EL (cell line): ENCODE measurements around the gene SMIM9.

Source experiments
- DNase-seq: peaks from one replicate; pipeline ENCODE4 v3.0.0-alpha.2; 2016

Gene SMIM9

GRCh38 chrX:154813801-154814200, 20.7 kb downstream of the SMIM9 start:
- no peak for DNase-seq

- DNase-seq = no peak
Observed at GRCh38 chrX:154812341-154813101, 21.9 kb downstream of the SMIM9 start.

- peak; percentile 4 for DNase-seq
Observed at GRCh38 chrX:154809939-154810665, 24.4 kb downstream of the SMIM9 start.

DNA sequence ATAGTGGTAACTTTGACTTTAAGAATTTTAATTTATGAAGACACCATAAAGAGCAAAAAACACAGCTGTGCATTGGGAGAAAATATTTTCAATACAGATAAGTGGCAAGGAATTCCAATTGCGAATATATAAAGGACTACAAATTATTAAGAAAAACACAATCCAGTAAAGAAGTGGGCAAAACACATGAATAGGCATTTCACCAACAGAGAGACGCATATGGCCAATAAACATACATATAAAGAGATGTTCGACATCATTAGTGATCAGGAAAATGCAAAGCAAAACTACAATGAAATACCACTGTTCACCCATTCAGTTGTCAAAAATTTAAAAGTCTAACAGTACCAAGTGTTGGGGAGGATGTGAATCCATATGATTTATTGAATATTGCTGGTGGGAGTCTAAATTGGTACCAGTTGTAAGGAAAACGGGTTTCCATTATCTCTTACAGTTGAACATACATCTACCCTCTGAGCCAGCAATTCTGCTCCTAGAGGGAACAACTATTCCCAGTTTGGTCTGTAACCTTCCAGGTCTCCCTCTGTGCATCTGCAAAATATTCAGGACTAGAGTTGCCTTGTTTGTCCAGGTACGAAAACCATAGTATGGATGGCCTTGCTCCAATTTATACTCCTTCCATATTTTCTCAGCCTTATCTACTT, 27.5 kb downstream of the SMIM9 start:
- no peak for DNase-seq

- no peak for DNase-seq
Observed at GRCh38 chrX:154805696-154806091, 28.8 kb downstream of the SMIM9 start.

DNA sequence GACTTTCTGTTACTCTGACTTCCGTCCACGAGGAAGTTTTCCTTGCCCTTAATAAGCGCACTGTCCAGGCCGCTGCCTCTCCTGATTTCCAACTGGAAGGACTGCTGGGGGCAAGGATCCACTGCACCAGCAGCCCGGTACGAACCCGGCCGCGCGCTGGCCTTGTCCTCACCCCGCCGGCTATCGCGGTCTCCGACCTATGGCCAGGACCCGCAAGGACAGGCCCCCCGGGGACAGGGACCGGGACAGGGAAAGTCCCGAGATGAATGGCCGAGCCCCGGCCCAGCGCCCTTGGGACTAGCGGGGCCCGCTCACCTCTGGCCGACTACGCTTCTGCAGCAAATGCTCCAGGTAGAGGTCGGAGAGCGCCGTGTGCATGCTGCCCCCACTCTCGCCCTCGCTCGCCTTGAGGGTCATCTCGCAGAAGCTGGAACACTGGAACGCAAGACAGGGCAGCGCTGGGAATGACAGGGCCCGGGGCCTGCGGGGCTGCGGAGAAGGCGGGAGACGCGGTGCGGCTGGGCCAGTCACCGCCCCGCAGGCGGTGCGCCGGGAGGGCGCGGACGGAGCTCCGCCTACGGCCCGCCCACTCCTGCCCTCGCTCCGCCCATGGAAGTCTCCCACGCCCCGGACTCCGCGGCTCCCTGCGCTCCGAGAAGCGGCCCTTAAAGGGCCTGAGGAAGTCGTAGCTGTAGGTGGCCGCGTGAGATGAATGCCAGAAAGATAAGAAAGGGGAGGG, 29.3 kb downstream of the SMIM9 start, which contains the start of gene MPP1:
TSS of gene MPP1 (minus strand) at position 529 of the 739 bp plus-strand sequence. CDS start at position 417, 112 bp downstream.
- DNase-seq = peak; percentile 76

GRCh38 chrX:154804261-154804956, 30.1 kb downstream of the SMIM9 start:
- peak; percentile 29 for DNase-seq

- no peak for DNase-seq
Observed at GRCh38 chrX:154802947-154803346, 31.5 kb downstream of the SMIM9 start.

DNA sequence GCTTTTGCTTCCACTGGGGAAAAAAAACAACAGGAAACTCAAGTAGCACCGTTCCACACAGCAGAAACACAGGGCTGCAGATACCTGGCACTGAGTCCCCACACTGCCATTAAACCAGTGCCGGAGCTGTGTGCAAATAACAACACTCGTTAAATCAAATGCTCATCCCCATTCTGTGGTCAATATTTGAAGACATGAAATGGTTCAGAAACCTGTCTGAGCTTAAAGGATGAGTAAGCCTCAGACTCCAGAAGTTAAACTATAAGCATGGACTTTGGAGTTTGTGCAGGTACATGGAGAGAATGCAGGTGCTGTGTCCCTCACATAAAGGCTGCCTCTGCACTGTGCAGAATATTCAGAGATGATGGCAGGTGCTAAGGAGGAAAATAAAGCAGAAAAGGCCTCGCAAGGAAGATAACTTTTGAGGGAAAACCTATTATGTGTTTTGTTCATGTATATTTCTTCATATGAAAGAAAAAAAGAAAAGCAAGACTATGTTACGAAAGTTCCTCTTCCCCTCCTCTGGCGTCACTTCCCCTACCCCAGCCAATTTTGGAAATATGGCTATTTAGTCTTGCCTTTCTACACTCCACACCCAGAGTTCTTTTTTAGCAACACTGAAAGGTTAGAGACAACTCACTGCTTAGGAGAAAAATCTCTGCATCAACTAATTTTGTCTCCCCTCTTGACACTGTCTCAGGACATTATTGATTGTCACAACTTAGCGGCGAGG, 33.8 kb downstream of the SMIM9 start:
- DNase-seq = no peak

DNA sequence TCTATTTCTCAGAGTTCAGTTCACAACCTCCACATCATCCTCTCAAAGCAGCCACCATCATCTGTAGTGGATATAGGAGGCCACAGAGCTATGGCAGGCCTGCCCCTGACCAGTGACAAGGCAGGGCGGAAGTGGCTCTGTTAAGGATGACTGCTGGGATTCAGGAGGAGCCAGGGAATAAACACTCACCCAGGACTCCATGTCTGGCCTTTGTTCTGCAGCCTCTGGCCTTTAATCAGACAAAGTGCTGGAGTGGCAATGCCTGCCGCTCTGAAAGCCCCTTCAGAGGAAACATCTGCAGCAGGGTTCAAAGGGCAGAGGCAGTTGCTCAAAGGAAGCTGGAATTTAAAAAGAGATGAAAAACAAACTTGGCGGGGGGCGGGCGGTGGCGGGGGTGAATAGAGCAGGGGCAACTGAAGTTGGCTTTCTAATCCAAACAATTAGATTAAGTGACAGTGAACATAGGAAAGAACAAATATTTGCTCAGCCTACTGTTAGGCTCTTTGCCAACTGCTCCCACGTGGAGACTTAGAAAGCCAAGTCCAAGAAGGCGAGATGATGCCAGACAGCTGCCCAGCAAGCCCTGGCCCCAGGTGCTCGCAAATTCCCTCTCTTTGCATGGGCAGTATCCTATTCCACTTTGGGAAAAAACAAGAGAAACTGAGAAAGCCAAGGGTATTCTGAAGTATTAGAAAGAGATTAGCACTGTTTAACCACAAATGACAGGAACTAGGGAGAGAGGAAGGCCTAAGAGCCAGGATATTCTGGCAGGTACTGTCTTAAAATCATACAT, 34.7 kb downstream of the SMIM9 start:
- no peak for DNase-seq

GRCh38 chrX:154797006-154797405, 37.5 kb downstream of the SMIM9 start:
- DNase-seq = peak; percentile 31

DNA sequence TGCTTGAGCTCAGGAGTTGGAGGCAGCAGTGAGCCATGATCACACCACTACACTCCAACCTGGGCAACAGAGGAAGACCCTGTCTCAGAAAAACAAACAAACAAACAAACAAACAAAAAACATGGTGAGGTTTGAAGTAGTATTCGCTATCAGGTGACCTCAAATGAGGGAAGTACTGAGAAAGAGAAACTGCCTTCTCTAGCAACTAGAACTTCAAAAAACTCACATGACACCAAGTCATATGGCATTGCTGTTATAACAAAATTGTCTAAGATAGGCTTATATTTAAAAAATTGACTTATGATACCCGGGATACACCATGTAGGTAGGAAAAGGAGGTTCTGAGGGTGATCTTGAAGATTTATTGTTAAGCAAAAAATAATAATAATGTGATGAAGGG, 39.4 kb downstream of the SMIM9 start:
- no peak for DNase-seq

DNA sequence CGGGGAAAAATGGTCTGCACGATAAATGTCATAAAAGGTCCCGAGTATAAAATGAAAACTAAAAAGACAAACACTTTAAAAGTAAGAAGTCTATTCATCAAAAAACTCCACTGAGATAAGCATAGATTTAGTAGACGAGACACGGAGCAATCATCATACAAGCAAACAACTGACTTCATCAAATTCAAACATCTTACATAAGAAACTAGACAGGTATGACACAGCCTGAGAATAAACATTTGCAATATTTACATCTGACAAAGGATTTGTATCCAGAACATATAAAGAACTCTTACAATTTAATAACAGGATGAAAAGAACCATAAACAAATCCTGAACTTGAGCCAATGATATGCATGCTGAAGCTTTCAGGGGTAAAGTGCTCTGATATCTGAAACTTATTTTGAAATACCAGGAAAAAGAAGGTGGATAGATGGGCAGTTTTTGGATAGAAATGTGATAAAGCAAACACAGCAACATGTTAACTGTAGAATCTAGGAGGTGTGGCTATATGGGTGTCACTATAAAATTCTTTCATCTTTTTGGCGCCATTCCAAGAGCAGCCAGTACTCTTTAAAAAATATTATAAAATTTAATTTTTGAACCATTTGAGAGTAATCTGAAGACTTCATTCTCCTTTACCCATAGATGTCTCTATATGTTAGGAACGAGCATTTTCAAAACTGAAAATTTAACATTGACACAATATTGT, 41.2 kb downstream of the SMIM9 start:
- no peak for DNase-seq

- no peak for DNase-seq
Observed at GRCh38 chrX:154791939-154792338, 42.5 kb downstream of the SMIM9 start.

- DNase-seq = no peak
Observed at GRCh38 chrX:154791467-154791866, 43.0 kb downstream of the SMIM9 start.

- DNase-seq = no peak
Observed at GRCh38 chrX:154785716-154786115, 48.7 kb downstream of the SMIM9 start.

DNA sequence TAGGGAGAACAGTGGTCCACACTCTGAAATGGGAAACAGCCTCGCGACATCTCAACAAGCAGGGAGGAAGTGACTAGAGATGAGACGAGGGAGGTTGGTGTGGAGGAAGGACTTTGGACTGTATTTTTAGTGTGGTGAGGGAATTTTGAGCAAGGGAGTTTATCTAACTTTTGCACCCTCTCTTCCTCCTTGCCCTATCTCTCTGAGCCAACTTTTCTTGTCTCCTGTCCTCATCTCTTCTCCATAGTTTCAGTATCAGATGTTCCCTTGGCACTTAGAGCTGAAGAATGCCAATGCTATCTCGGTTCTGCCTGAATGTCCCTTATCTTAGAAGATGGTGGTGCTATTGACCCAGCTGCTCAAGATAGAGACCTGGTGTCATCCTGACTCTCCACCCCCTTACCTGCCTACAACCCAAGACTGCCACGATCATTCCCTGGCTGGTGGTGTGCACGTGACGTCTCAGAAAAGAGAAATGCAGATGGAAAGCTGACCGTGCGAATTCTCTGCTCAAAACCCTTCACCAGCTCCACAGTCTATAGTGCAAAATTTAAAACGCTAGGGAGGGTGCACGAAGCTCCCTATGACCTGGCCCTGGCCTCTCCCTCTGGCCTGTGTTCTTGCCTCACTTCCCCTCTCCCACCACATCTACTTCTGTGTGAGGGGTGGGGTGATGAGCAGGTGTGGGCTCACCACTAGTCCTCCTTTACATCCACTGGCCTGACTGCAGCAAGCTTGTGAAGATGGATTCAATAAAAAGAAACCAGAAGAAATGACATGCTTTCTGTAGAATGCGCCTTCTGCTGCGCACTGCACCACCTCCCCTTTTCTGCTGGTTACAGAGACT, 50.1 kb downstream of the SMIM9 start:
- DNase-seq = no peak

DNA sequence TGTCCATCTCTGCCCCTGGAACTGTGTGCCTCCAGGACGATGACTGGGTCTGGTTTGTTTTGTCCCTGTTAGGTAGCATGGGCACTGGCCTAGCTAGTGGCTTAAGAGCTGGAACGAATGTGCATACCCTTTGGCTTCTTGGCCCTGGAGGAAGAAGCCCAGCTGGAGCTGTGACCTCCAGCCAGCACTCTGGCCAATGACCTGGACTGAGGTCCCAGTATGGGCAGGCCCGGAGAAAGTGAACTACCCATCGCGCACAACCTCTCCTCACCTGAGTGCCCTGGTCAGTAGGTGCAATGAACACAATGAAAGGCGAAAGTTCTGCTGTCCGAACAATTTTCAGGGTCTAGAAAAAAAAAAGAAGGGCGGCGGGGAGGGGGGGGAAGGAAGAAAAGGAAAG, 53.5 kb downstream of the SMIM9 start:
- DNase-seq = no peak

GRCh38 chrX:154779261-154779660, 55.2 kb downstream of the SMIM9 start:
- DNase-seq = peak; percentile 51
